ENCODE measurements around the gene KIF4A.

The KIF4A gene

GRCh38 chrX:70281951-70282350 lies 8.0 kb upstream of the KIF4A start, which contains the start of gene RAB41:
Gene RAB41, plus strand, starts transcription at chrX:70282172. Its CDS starts 46 bp downstream, at chrX:70282218.
- H3K27ac ChIP-seq (ENCODE audit: low read length), result no peak within 1 kb of the TSS

GRCh38 chrX:70289168-70289792 lies 624 bp upstream of the KIF4A start:
- Histone ChIP-seq H3K79me2 (ENCODE audit: low read length) (peaks cover 39% of the 10 kb centered on the region), H3K9me3 (replicated peaks; ENCODE audit: insufficient read depth, low read length) (no peaks in the 10 kb centered on the region), H3K9me2 (replicated peaks; ENCODE audit: insufficient read depth, low read length) (no peaks in the 10 kb centered on the region), H3K4me3 (ENCODE audit: low read length) (peak overlapping the region; percentile 65), H3K4me2 (ENCODE audit: low read depth, low read length) (peak overlapping the region; percentile 67), H3K9ac (ENCODE audit: low read length) (peak overlapping the region; percentile 51), H2AFZ (ENCODE audit: low read length) (peak overlapping the region; percentile 62), H3K27ac (ENCODE audit: low read length) (0 out of 2 replicates have a peak overlapping the region, but pooled peaks have one; percentile 3), H3K36me3 (replicated peaks; ENCODE audit: insufficient read depth, low read length) (no peaks in the 10 kb centered on the region), H3K4me1 (ENCODE audit: low read length) (0 out of 2 replicates have a peak, but pooled peaks cover 3% of the 10 kb centered on the region), H3F3A (ENCODE audit: insufficient read depth, low read length) (0 out of 2 replicates have a peak, but pooled peaks cover 3% of the 10 kb centered on the region), H3K27me3 (replicated peaks; ENCODE audit: insufficient read depth, low read length) (no peaks in the 10 kb centered on the region), H4K20me1 (ENCODE audit: insufficient read depth, low read length) (no peaks in the 10 kb centered on the region)
- no peak for TF ChIP-seq EZH2phosphoT487 (IDR thresholded peaks at IDR 0.05; ENCODE audit: low read length)
- no peak for TF ChIP-seq EZH2 (optimal IDR thresholded peaks at IDR 0.05; ENCODE audit: low read depth, low read length)
- no peak for TF ChIP-seq CTCF (IDR thresholded peaks at IDR 0.05; ENCODE audit: low read length)
- no peak for DNase-seq

More at GRCh38 chrX:70281951-70282350, 8.0 kb upstream of the KIF4A start, which contains the start of gene RAB41:
- no peak for DNase-seq
- no peak for TF ChIP-seq CTCF (IDR thresholded peaks at IDR 0.05; ENCODE audit: low read length)
- TF ChIP-seq EZH2 (optimal IDR thresholded peaks at IDR 0.05; ENCODE audit: low read depth, low read length), result no peak
- no peak for TF ChIP-seq EZH2phosphoT487 (IDR thresholded peaks at IDR 0.05; ENCODE audit: low read length)
- Histone ChIP-seq H3K79me2 (ENCODE audit: low read length) (no peaks in the 10 kb centered on the region), H3K27me3 (replicated peaks; ENCODE audit: insufficient read depth, low read length) (no peaks in the 10 kb centered on the region), H4K20me1 (ENCODE audit: insufficient read depth, low read length) (no peaks in the 10 kb centered on the region), H3K9me2 (replicated peaks; ENCODE audit: insufficient read depth, low read length) (no peaks in the 10 kb centered on the region), H3K4me3 (ENCODE audit: low read length) (no peak within 1 kb of the TSS), H3K4me2 (ENCODE audit: low read depth, low read length) (no peak within 1 kb of the TSS), H3K9me3 (replicated peaks; ENCODE audit: insufficient read depth, low read length) (no peaks in the 10 kb centered on the region), H3F3A (ENCODE audit: insufficient read depth, low read length) (no peaks in the 10 kb centered on the region), H2AFZ (ENCODE audit: low read length) (no peak within 1 kb of the TSS), H3K4me1 (ENCODE audit: low read length) (no peaks in the 10 kb centered on the region), H3K9ac (ENCODE audit: low read length) (no peak within 1 kb of the TSS), H3K36me3 (replicated peaks; ENCODE audit: insufficient read depth, low read length) (no peaks in the 10 kb centered on the region)

- H3K9me2 ChIP-seq (replicated peaks; ENCODE audit: insufficient read depth, low read length), result no peaks in the 10 kb centered on the region
- no peaks in the 10 kb centered on the region for H3K36me3 ChIP-seq (replicated peaks; ENCODE audit: insufficient read depth, low read length)
- no peak overlapping the region for H3K4me3 ChIP-seq (ENCODE audit: low read length)
- H3K27ac ChIP-seq (ENCODE audit: low read length), result no peak overlapping the region
- DNase-seq, result no peak
- no peaks in the 10 kb centered on the region for H3K9me3 ChIP-seq (replicated peaks; ENCODE audit: insufficient read depth, low read length)
- no peaks in the 10 kb centered on the region for H3K27me3 ChIP-seq (replicated peaks; ENCODE audit: insufficient read depth, low read length)
- no peaks in the 10 kb centered on the region for H4K20me1 ChIP-seq (ENCODE audit: insufficient read depth, low read length)
- 0 out of 2 replicates have a peak, but pooled peaks cover 3% of the 10 kb centered on the region for H3K4me1 ChIP-seq (ENCODE audit: low read length)
- TF ChIP-seq EZH2 (optimal IDR thresholded peaks at IDR 0.05; ENCODE audit: low read depth, low read length) (no peak), CTCF (IDR thresholded peaks at IDR 0.05; ENCODE audit: low read length) (no peak), EZH2phosphoT487 (IDR thresholded peaks at IDR 0.05; ENCODE audit: low read length) (no peak)
- no peak overlapping the region for H3K9ac ChIP-seq (ENCODE audit: low read length)
- peaks cover 50% of the 10 kb centered on the region for H3K79me2 ChIP-seq (ENCODE audit: low read length)
- H3K4me2 ChIP-seq (ENCODE audit: low read depth, low read length), result 0 out of 2 replicates have a peak overlapping the region, but pooled peaks have one; percentile 15
- no peak overlapping the region for H2AFZ ChIP-seq (ENCODE audit: low read length)
- 0 out of 2 replicates have a peak, but pooled peaks cover 3% of the 10 kb centered on the region for H3F3A ChIP-seq (ENCODE audit: insufficient read depth, low read length)
Measured at GRCh38 chrX:70292788-70293187, 2.9 kb downstream of the KIF4A start.

Data from MM.1S (cell line).